Esophagus muscularis mucosa (tissue), 4 donors: ENCODE measurements around the gene ME1. TPM values are rescaled to one million over a fixed set of nuclear protein-coding genes. Genes with fewer than 3 reads are reported as not detected.

Experiments used
- DNase-seq: peaks from one replicate; pipeline ENCODE4 v3.0.0-alpha.2; 2017; ENCODE audit errors: extremely low spot score
- H3K27ac ChIP-seq, 4 donors: fragments of 200-600 bp; sonication (generic); replicated peaks in 1 of 4; 1 replicate in 3 of 4; 2 replicates in 1 of 4; pipeline ENCODE4 v1.5.1; 2016 to 2019; ENCODE audit warnings: mild to moderate bottlenecking in 1 of 4
- H3K27me3 ChIP-seq, 4 donors: fragments of 200-600 bp; sonication (generic); one replicate each; pipeline versions ENCODE4 v1.5.1 to v1.6.0; 2016 to 2019
- H3K36me3 ChIP-seq, 4 donors: fragments of 200-600 bp; sonication (generic); one replicate each; pipeline ENCODE4 v1.5.1; 2016 to 2019
- H3K4me1 ChIP-seq, 4 donors: fragments of 200-600 bp; sonication (generic); one replicate each; pipeline ENCODE4 v1.5.1; 2016 to 2019
- H3K4me3 ChIP-seq, 4 donors: fragments of 200-600 bp; sonication (generic); 1 replicate in 2 of 4; 2 replicates in 2 of 4; pipeline ENCODE4 v1.5.1; 2016 to 2019; ENCODE audit warnings: mild to moderate bottlenecking in 4 of 4, moderate library complexity in 1 of 4
- H3K9me3 ChIP-seq, 4 donors: fragments of 200-600 bp; sonication (generic); 1 replicate in 3 of 4; 2 replicates in 1 of 4; pipeline ENCODE4 v1.5.1; 2016 to 2019
- EP300 ChIP-seq: sonication (generic); formaldehyde crosslinking; IDR thresholded peaks from one replicate; pipeline ENCODE4 v1.6.1; 2017; ENCODE audit warnings: antibody characterized with exemption
- POLR2A ChIP-seq: fragments of 450-650 bp; IDR thresholded peaks from one replicate; pipeline ENCODE4 v1.6.1; 2017; ENCODE audit warnings: antibody characterized with exemption, moderate library complexity, mild to moderate bottlenecking, low read depth
- POLR2AphosphoS5 ChIP-seq, 2 donors: sonication (generic); formaldehyde crosslinking; IDR thresholded peaks; one replicate each; pipeline ENCODE4 v1.6.1; 2017; ENCODE audit warnings: antibody characterized with exemption in 2 of 2
- WGBS: methylation state at CpG from one replicate; pipeline ENCODE4 v1.1.5; 2018; 5-methylcytosine and 5-hydroxymethylcytosine counted together
- intact Hi-C: fragments of 100-400 bp; cut with DNase I; formaldehyde crosslinking; loops from one replicate; pipeline ENCODE4 v1.15.1; 2023
- total RNA-seq, 4 donors: library from RNA; depleted of rRNA; stranded (reverse); fragments of >200 nt; gene quantifications; one replicate each; pipeline versions ENCODE4 v1.1.0 to v1.2.1, GENCODE V29; 2016
- TF ChIP-seq, protein P1 (sequence below), 3 experiments: fragments of 200-600 bp in 2 of 3; fragments of 450-650 bp in 1 of 3; sonication (generic) in 2 of 3; IDR thresholded peaks; one replicate each; pipeline ENCODE4 v1.5.1; 2017 to 2019; ENCODE audit warnings: antibody characterized with exemption in 3 of 3, mild to moderate bottlenecking in 2 of 3, moderate library complexity in 1 of 3

ME1 gene
- 10 to 100 TPM; 15.6 to 25.7 (median 19.3) TPM for total RNA-seq

DNA sequence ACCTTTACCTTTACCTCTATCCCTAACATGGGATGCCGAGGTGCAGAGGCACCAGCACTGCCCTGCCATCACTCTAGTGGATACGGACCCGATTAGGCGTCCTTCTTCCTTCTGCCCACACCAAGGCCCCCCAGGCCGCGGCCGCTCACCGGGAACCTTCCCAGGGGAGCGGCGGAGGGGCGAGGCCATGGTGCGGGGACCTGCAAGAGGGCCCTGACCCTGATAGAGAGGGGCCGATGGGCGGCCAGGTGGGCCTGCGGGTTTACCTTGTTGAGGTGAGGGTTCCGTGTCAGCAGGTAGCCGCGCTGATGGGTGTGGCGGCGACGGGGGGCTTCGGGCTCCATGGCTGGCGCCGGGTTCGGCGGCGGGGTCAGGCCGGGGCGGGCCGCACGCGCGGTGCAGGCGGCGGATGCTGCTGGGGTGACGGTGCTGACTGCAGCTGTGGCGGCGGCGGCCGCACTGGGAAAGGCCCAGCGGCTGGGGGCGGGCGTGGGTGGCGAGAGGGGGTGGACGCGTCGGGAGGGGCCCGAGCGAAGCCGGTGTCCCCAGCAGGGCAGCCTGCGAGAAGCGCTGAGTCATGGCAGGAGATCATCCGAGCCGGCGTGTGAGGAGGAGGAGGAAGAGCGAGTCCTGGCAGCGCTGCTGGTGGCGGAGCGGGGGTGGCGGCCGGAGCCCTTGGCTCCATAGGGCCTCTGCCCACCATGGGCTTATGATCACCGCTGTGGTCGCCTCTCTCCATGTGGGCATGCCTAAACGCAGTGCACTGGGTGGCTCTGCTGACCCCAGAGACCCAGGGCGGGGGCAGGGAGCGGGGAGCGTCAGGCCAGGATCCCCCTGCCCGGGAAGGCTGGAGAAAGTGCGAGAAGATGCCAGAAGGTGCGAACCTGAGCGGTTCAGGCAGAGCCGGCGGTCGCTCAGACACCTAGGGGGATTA is at the start of gene ME1:
TSS of gene ME1 (minus strand) at position 441 of the 934 bp plus-strand sequence. CDS start at position 344, 97 bp downstream.
- 26% methylated on average over 18 of the region's 74 CpGs for WGBS
- peak within 1 kb of the TSS; percentile 67 to 88 (median 76) for H3K4me3 ChIP-seq
- H3K27me3 ChIP-seq, result no peaks in the 10 kb centered on the region
- no peak for DNase-seq
- no peaks in the 10 kb centered on the region for H3K36me3 ChIP-seq
- H3K4me1 ChIP-seq, result peaks cover 4 to 26% (median 18%) of the 10 kb centered on the region in 4 donors
- H3K27ac ChIP-seq, result peak within 1 kb of the TSS; percentile 76 to 86 (median 84)
- H3K9me3 ChIP-seq, result no peaks in the 10 kb centered on the region
- intact Hi-C loops, result no loop called here
- TF ChIP-seq POLR2AphosphoS5 (IDR thresholded peaks at IDR 0.05), result peak; percentile 51 to 71
- TF ChIP-seq, protein P1, sequence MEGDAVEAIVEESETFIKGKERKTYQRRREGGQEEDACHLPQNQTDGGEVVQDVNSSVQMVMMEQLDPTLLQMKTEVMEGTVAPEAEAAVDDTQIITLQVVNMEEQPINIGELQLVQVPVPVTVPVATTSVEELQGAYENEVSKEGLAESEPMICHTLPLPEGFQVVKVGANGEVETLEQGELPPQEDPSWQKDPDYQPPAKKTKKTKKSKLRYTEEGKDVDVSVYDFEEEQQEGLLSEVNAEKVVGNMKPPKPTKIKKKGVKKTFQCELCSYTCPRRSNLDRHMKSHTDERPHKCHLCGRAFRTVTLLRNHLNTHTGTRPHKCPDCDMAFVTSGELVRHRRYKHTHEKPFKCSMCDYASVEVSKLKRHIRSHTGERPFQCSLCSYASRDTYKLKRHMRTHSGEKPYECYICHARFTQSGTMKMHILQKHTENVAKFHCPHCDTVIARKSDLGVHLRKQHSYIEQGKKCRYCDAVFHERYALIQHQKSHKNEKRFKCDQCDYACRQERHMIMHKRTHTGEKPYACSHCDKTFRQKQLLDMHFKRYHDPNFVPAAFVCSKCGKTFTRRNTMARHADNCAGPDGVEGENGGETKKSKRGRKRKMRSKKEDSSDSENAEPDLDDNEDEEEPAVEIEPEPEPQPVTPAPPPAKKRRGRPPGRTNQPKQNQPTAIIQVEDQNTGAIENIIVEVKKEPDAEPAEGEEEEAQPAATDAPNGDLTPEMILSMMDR (IDR thresholded peaks at IDR 0.05), result no peak
- TF ChIP-seq EP300, result no peak
- no peak for TF ChIP-seq POLR2A

DNA sequence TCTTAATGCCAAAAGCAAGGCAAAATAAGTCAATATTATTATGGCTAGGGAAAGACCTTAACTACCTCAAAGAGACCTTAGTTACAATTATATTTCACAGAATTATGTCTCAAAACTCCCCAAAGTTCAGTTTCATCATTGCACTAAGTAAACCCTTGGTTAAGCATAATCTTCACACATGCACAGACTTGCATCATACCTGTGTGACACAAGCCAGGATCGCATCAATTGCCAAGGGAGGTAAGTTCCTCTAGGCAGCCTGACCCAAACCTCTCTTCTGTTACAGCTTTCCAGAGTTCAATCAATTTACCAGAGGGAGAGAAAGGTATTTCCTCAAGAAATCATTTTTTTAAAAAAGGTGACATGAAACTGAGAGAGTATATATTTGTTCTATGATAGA is 49.6 kb upstream of the ME1 start:
- Histone ChIP-seq H3K9me3 (no peaks in the 10 kb centered on the region), H3K27ac (no peak overlapping the region), H3K27me3 (no peaks in the 10 kb centered on the region), H3K36me3 (no peaks in the 10 kb centered on the region), H3K4me1 (no peaks in the 10 kb centered on the region), H3K4me3 (no peak overlapping the region)
- TF ChIP-seq, protein P1 (IDR thresholded peaks at IDR 0.05), result no peak
- no peak for TF ChIP-seq POLR2AphosphoS5 (IDR thresholded peaks at IDR 0.05)
- no peak for TF ChIP-seq POLR2A
- no peak for TF ChIP-seq EP300
- WGBS, result 100% methylated on average over 1 of the region's 1 CpG
- intact Hi-C loops, result no loop called here
- no peak for DNase-seq

DNA sequence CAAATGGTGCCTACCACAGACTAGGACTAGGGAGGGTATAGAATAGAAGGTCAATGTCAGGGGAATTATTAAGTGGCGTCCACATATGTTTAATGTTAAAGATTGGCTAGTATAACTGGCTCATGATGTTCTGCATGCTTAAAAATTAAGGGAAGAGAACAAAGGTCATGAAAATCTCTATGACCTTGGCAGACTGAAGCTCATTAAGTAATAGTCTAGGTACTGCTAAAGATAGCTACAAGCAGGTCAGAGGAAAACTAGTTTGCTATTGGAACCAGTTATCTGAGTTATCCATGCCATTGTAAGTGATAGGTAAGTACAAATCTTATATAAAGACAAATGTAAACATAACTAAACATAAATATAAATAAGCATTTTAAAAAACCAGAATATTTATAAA is 48.5 kb upstream of the ME1 start:
- Histone ChIP-seq H3K27me3 (no peaks in the 10 kb centered on the region), H3K4me3 (no peak overlapping the region), H3K4me1 (no peaks in the 10 kb centered on the region), H3K27ac (no peak overlapping the region), H3K36me3 (no peaks in the 10 kb centered on the region), H3K9me3 (no peaks in the 10 kb centered on the region)
- DNase-seq, result no peak
- TF ChIP-seq POLR2A (no peak), POLR2AphosphoS5 (IDR thresholded peaks at IDR 0.05) (no peak), EP300 (no peak)
- TF ChIP-seq, protein P1 (IDR thresholded peaks at IDR 0.05), result no peak
- intact Hi-C loops, result no loop called here
- 76% methylated on average over 1 of the region's 1 CpG for WGBS

DNA sequence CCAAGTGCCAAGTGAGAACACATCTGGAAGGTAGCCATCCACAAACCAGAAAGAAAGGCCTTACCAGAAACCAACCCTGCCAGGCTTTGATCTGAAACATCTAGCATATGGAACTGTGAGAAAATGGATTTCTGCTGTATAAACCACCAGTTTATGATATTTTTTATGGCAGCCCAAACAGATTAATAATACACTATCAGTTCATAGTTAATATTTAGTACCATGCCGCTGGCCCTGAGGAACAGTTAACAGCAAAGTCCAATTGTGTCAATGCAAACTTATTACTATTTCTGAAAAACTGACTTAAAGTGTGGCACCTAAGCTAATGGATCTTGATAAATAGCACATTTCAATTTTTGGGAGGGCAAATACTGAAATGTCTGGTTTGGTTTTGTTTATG is 46.1 kb upstream of the ME1 start:
- WGBS, result 100% methylated on average over 1 of the region's 1 CpG
- H3K27me3 ChIP-seq, result no peaks in the 10 kb centered on the region
- TF ChIP-seq, protein P1 (IDR thresholded peaks at IDR 0.05), result no peak
- TF ChIP-seq EP300 (no peak), POLR2AphosphoS5 (IDR thresholded peaks at IDR 0.05) (no peak), POLR2A (no peak)
- H3K36me3 ChIP-seq, result no peaks in the 10 kb centered on the region
- H3K9me3 ChIP-seq, result no peaks in the 10 kb centered on the region
- DNase-seq, result peak; percentile 21
- intact Hi-C loops, result no loop called here
- no peak overlapping the region for H3K27ac ChIP-seq
- H3K4me3 ChIP-seq, result no peak overlapping the region
- no peaks in the 10 kb centered on the region for H3K4me1 ChIP-seq
